B cell (primary cell): ENCODE measurements around the gene HDAC7. TPM values are rescaled to one million over a fixed set of nuclear protein-coding genes. Genes with fewer than 3 reads are reported as not detected.
A peak's percentile ranks its signal among the peaks of the same experiment; 100 is the strongest.

Experiments
- ATAC-seq: fragments of 200-7000 bp; cut with Tn5 transposase; one replicate; pipeline ENCODE4 v1.10.0; 2021; ENCODE audit warnings: low read depth, mild to moderate bottlenecking, moderate number of reproducible peaks, moderate library complexity
- CTCF ChIA-PET: fragments of 350-600 bp; sonication (Branson Sonifier 250); formaldehyde crosslinking; loops from one replicate; lab custom pipeline; 2021; ENCODE audit warnings: antibody characterized with exemption, inconsistent platforms; lab: Charles Lee
- POLR2A ChIA-PET: fragments of 350-600 bp; sonication (Branson Sonifier 250); formaldehyde crosslinking; loops from one replicate; lab custom pipeline; 2021; ENCODE audit warnings: antibody characterized with exemption; lab: Charles Lee
- DNase-seq: peaks from one replicate; pipeline ENCODE4 v3.0.0; 2013
- H2AFZ ChIP-seq: 2 replicates; pipeline ENCODE4 v1.6.1; 2012; ENCODE audit warnings: mild to moderate bottlenecking, low read depth, low read length; ENCODE audit not compliant: insufficient read depth, poor library complexity, severe bottlenecking
- H3K27ac ChIP-seq, 2 donors: 1 replicate in 1 of 2; 2 replicates in 1 of 2; pipeline ENCODE4 v1.5.1; 2012 to 2013; ENCODE audit warnings: low read length in 2 of 2, mild to moderate bottlenecking in 2 of 2, moderate library complexity in 1 of 2
- H3K27me3 ChIP-seq, 4 experiments: fragments of 200-600 bp in 1 of 4; sonication (generic) in 1 of 4; replicated peaks in 1 of 4; 1 replicate in 2 of 4; 2 replicates in 2 of 4; pipeline versions ENCODE4 v1.6.1 to v1.7.0; 2013 to 2016; ENCODE audit warnings: low read length in 3 of 4, mild to moderate bottlenecking in 2 of 4, mixed read lengths in 1 of 4, moderate library complexity in 1 of 4; ENCODE audit not compliant: insufficient read depth in 4 of 4, control insufficient read depth in 3 of 4; ENCODE audit errors: control extremely low read depth in 1 of 4
- H3K36me3 ChIP-seq, 2 experiments: replicated peaks in 1 of 2; 1 replicate in 1 of 2; 2 replicates in 1 of 2; pipeline versions ENCODE4 v1.6.1 to v1.7.1; 2013; ENCODE audit warnings: low read length in 1 of 2; ENCODE audit not compliant: insufficient read depth in 2 of 2, control insufficient read depth in 1 of 2; ENCODE audit errors: control extremely low read depth in 1 of 2, extremely low read depth in 1 of 2
- H3K4me1 ChIP-seq, 2 donors: fragments of 200-600 bp in 1 of 2; sonication (generic) in 1 of 2; 1 replicate in 1 of 2; 2 replicates in 1 of 2; pipeline versions ENCODE4 v1.5.1 to v1.6.1; 2013 to 2017; ENCODE audit warnings: low read length in 2 of 2; ENCODE audit not compliant: control insufficient read depth in 2 of 2, insufficient read depth in 2 of 2
- H3K4me2 ChIP-seq: replicated peaks from 2 replicates; pipeline ENCODE3; 2012; ENCODE audit warnings: mild to moderate bottlenecking, low read depth, low read length; ENCODE audit not compliant: poor library complexity, severe bottlenecking
- H3K4me3 ChIP-seq, 5 experiments: fragments of 200-600 bp in 1 of 5; sonication (generic) in 1 of 5; 1 replicate in 3 of 5; 2 replicates in 2 of 5; pipeline versions ENCODE4 v1.5.1 to v1.7.0; 2011 to 2016; ENCODE audit warnings: low read length in 4 of 5, mild to moderate bottlenecking in 4 of 5, low read depth in 2 of 5, control low read depth in 1 of 5, moderate library complexity in 1 of 5; ENCODE audit not compliant: insufficient read depth in 1 of 5; ENCODE audit errors: control extremely low read depth in 1 of 5, extremely low read depth in 1 of 5
- H3K79me2 ChIP-seq: fragments of 200-600 bp; sonication (generic); one replicate; pipeline ENCODE4 v1.6.0; 2016; ENCODE audit warnings: low read length; ENCODE audit not compliant: control insufficient read depth, insufficient read depth
- H3K9ac ChIP-seq: fragments of 200-600 bp; sonication (generic); 2 replicates; pipeline ENCODE4 v1.6.1; 2017; ENCODE audit warnings: mild to moderate bottlenecking, low read length, moderate library complexity
- H3K9me3 ChIP-seq, 3 donors: one replicate each; pipeline versions ENCODE4 v1.6.1 to v1.7.1; 2013; ENCODE audit warnings: low read length in 2 of 3; ENCODE audit not compliant: control insufficient read depth in 2 of 3, insufficient read depth in 1 of 3; ENCODE audit errors: control extremely low read depth in 1 of 3
- H4K20me1 ChIP-seq: 2 replicates; pipeline ENCODE4 v1.6.0; 2012; ENCODE audit warnings: mild to moderate bottlenecking, low read length; ENCODE audit not compliant: insufficient read depth, control insufficient read depth, poor library complexity, severe bottlenecking
- H3K27ac Mint-ChIP-seq: one replicate; pipeline ENCODE4 v1.8.0; 2021; ENCODE audit warnings: mixed read lengths
- H3K27me3 Mint-ChIP-seq: one replicate; pipeline ENCODE4 v1.8.0; 2021; ENCODE audit warnings: mixed read lengths
- H3K4me1 Mint-ChIP-seq: one replicate; pipeline ENCODE4 v1.8.0; 2021; ENCODE audit warnings: mixed read lengths
- H3K4me3 Mint-ChIP-seq: one replicate; pipeline ENCODE4 v1.8.0; 2021; ENCODE audit warnings: mixed read lengths
- H3K9me3 Mint-ChIP-seq: one replicate; pipeline ENCODE4 v1.8.0; 2022; ENCODE audit warnings: mixed read lengths; ENCODE audit not compliant: insufficient read depth
- EZH2 ChIP-seq: IDR thresholded peaks from 2 replicates; pipeline ENCODE4 v1.6.1; 2012; ENCODE audit warnings: borderline replicate concordance, low read depth, mild to moderate bottlenecking, moderate library complexity, low read length; ENCODE audit not compliant: insufficient read depth, poor library complexity, severe bottlenecking
- WGBS: methylation state at CpG from one replicate; pipeline ENCODE4 v1.1.5; 2013; ENCODE audit warnings: missing lambda C conversion rate; ENCODE audit not compliant: insufficient coverage; 5-methylcytosine and 5-hydroxymethylcytosine counted together
- intact Hi-C: fragments of 100-400 bp; cut with micrococcal nuclease; formaldehyde crosslinking; loops from one replicate; pipeline ENCODE4 v1.10.0; 2022
- polyA plus RNA-seq: library from polyadenylated mRNA; depleted of rRNA; stranded (reverse); fragments of >200 nt; gene quantifications from 2 replicates; pipeline ENCODE4 v1.2.3, GENCODE V29; 2012
- total RNA-seq, 2 donors: library from RNA; stranded (reverse); fragments of 120-200 nt in 1 of 2; gene quantifications; 1 replicate in 1 of 2; 2 replicates in 1 of 2; pipeline versions ENCODE4 v1.2.3 to v1.2.4, GENCODE V29; 2013 to 2022
- TF ChIP-seq, protein P1 (sequence below): fragments of 200-600 bp; IDR thresholded peaks from one replicate; pipeline ENCODE4 v1.8.0; 2022; ENCODE audit warnings: antibody characterized with exemption, mild to moderate bottlenecking

HDAC7 gene
- total and polyA plus RNA-seq, 2 donors (not counting 1 experiment from before 2014, with no cell fraction given), result 87.2 to 178 TPM

DNA sequence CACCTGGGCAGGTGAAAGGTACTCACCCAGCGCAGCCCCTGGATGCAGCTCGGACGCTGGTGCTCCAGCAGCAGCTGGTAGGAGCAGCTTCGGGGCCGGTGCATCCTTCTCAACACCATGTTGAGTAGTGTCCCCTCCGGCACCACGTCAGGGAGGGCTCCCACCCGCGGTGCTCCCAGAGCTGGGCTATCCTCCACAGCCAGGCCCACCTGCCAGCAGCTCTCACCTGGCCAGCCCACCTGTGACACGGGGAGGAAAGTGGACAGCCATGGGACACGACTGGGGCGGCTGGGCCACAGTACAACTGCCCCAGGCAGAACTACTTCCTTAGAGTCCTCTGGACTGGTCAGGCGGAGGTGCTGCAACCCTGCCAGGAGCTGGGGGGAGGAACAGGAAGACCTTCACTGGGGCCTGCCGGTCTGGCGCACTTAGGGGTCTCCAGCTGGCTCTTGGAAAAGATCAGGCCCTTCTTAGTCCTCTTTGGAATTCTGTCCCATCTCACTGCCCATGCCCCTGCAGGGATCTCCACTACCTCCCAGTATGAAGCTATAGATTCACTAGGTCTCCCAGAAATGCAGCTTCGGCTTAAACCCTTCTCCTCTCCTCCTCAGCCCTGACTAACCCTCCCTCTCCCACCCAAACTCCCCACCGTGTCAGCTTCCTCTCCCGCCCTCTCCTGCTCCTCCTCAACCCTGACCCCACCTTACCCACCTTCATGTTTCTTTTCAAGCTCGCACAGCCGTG, 61.7 kb downstream of the HDAC7 start:
- H3K4me3 Mint-ChIP-seq, result peak overlapping the region; percentile 85
- Histone ChIP-seq H3K9me3 (no peaks in the 10 kb centered on the region), H3K79me2 (no peaks in the 10 kb centered on the region), H4K20me1 (no peaks in the 10 kb centered on the region), H3K36me3 (no peaks in the 10 kb centered on the region), H3K4me2 (peak overlapping the region; percentile 97), H3K4me1 (peaks cover 57 to 69% of the 10 kb centered on the region in 2 donors), H3K4me3 (peak overlapping the region in 4 of 5 experiments; percentile 64 to 71 (median 68)), H3K27ac (no peak overlapping the region), H3K9ac (peak overlapping the region; percentile 72), H2AFZ (peak overlapping the region; percentile 89), H3K27me3 (no peaks in the 10 kb centered on the region)
- no peak for DNase-seq
- CTCF ChIA-PET, result interaction anchor here (0.7 to 14.1 kb wide), 15 partner anchors 13 to 724 kb away, joined by 3 to 452 read pairs (median 5); partner anchors contain the start of gene SLC48A1
- intact Hi-C loops, result loop anchor here (2.0 kb wide), 1 partner anchor 15 kb away; the partner anchor contains the start of gene SLC48A1
- peaks cover 57% of the 10 kb centered on the region for H3K4me1 Mint-ChIP-seq
- H3K27me3 Mint-ChIP-seq, result no peaks in the 10 kb centered on the region
- peak overlapping the region; percentile 50 for H3K27ac Mint-ChIP-seq
- POLR2A ChIA-PET, result interaction anchor here (0.6 to 7.3 kb wide), 9 partner anchors 11 to 572 kb away, joined by 3 to 43 read pairs (median 5); partner anchors contain the start of gene SLC48A1
- no peak for ATAC-seq
- no peak for TF ChIP-seq EZH2
- TF ChIP-seq, protein P1, sequence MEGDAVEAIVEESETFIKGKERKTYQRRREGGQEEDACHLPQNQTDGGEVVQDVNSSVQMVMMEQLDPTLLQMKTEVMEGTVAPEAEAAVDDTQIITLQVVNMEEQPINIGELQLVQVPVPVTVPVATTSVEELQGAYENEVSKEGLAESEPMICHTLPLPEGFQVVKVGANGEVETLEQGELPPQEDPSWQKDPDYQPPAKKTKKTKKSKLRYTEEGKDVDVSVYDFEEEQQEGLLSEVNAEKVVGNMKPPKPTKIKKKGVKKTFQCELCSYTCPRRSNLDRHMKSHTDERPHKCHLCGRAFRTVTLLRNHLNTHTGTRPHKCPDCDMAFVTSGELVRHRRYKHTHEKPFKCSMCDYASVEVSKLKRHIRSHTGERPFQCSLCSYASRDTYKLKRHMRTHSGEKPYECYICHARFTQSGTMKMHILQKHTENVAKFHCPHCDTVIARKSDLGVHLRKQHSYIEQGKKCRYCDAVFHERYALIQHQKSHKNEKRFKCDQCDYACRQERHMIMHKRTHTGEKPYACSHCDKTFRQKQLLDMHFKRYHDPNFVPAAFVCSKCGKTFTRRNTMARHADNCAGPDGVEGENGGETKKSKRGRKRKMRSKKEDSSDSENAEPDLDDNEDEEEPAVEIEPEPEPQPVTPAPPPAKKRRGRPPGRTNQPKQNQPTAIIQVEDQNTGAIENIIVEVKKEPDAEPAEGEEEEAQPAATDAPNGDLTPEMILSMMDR, result no peak
- H3K9me3 Mint-ChIP-seq, result no peaks in the 10 kb centered on the region
- WGBS, result 36% methylated on average over 20 of the region's 20 CpGs
